GM19238 (cell line): ENCODE measurements around the gene KRTAP17-1.

Experiments
- DNase-seq: peaks from one replicate; pipeline ENCODE4 v3.0.0; 2011; ENCODE audit warnings: low spot score; ENCODE audit not compliant: insufficient read length

KRTAP17-1 gene

GRCh38 chr17:41333098-41333497 lies 17.6 kb upstream of the KRTAP17-1 start:
- no peak for DNase-seq

- no peak for DNase-seq
Measured at GRCh38 chr17:41332239-41332638, 16.7 kb upstream of the KRTAP17-1 start.

DNA sequence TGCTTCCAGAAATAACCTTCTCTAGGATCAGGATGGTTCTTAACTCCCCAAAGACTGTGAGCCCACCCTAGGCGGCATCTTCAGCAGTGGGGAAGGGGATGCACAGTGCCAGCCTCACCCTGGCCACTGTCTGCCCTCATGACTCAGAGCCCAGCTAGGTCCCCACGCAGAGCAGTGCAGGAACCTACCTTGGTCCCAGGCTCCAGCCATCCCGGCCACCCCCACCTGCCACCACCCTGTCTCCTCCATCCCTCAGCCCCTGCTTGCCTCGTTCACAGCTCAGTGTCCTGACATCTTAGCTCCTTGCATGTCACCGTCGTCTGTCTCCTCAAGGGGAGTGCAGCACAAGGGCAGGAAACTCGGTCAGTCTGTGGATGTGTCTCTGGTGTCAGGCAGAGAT lies 16.1 kb upstream of the KRTAP17-1 start:
- DNase-seq = no peak

- no peak for DNase-seq
Measured at GRCh38 chr17:41329279-41329948, 13.9 kb upstream of the KRTAP17-1 start.

DNA sequence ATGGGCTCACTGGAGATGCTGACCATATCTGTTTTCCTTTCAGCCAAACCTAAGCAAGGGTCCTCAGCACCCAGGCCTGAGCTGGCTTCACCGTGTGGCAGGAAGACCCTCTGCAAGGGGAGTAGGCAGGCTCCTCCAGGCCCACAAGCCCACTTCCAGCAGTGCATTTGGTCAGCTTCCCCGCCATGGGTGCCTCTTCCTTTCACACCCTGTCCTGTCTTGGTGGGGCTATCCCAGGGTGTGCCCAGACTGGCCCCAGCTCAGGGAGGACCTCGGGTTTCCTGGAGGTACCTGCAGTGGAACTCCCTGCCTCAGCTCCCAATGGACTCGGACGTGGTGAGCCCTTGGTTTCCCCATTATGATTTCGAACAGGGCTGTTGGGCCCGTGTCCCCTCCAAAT lies 12.7 kb upstream of the KRTAP17-1 start:
- no peak for DNase-seq

DNA sequence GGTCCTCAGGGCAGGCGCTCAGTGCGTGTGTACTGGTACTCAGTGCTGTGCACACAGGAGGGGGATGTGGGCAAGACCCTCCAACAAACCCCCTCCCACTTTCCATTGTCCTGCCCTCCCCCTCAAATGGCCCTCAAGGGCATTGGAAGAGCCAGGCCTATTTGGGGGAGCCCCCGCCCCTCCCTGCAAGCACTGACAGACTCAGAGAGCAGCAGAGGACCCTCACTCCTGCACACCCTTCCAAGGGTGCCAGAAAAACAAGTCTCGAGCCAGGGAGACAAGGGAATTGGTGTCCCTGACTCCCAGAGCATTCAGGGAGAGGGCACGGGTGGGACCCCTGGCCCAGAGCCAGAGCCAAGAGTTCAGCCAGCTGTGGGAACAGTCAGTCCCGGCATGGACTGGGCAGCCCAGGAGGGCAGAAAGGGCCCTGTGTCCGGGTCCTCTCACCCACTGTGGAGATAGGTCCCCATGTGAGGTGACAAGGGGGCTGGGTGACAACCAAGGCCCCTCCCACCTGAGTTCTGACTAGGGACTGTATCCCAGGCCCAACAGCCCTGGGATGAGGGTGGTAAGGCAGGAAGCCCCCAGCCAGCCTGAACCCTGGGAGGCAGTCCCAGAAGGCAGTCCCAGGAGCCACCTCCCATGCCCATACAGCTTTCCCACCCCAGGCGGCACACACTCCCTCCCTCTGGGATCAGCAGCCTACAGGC lies 12.1 kb upstream of the KRTAP17-1 start:
- DNase-seq = no peak

DNA sequence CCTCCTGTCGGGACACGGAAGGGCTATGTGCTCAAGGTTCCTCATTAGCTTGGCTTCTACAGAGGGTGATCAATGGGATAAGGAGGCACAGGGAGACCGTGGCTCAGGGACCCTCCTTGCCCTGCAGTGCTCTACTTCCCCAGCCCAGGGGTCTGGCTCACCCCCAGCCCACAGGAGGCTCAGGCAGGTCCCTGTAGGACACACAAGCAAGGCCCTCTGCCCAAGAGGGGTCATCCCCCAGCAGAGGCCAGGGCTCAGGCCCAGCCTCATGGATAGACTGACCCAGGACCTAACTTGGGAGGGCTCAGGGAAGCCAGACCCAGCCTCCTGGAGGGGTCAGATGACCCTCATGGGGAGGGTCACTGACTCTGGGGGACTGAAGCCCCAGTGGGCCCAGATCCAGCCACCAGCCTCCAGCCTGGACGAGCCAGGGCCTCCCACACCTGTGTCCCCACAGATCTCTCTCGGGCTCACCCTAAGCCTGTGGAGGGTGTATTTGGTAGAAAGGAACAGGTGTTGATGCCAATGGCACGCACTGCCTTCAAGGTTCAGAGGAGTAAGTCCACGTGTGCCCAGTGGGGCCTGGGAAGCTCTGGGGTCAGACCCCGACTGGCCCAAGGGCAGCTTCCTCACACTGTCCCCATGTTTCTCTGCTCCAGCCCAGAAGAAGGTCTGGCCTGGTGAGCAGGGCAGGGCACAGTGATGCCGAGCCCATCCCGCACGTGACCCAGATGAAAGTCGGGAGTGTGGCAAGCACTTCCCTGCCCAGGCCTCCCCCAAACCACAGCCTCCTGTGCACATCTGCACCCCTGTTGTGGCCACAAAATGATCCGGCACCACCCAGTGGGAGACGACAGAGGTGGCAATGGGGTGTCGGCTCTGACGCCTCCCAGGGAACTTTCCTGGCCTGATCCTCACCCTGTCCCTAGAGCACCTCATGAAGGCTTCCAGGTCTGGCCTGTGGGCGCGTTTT lies 10.9 kb upstream of the KRTAP17-1 start:
- DNase-seq = no peak

DNA sequence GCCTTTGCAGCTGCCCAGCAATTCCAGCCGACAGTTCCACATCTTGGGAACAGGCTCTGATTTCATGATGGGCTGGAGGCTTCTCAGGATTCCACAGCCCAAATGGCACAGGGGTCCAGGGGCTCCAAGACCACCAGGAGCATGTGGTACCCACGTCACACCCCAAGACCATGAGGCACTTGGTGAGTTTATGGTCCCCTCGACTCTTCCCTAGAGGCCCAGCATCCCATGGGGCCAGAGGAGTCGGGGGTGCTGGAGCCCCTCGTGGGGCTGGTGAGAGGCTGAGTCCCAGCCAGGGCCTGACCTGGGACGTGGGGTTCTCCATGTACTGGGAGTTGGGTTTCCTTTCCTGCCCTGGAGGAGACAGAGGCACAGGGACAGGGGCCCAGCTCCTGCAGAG lies 10.1 kb upstream of the KRTAP17-1 start:
- DNase-seq = no peak

GRCh38 chr17:41325126-41325525 lies 9.6 kb upstream of the KRTAP17-1 start:
- DNase-seq = no peak

GRCh38 chr17:41324180-41325075 lies 8.9 kb upstream of the KRTAP17-1 start:
- DNase-seq = no peak

DNA sequence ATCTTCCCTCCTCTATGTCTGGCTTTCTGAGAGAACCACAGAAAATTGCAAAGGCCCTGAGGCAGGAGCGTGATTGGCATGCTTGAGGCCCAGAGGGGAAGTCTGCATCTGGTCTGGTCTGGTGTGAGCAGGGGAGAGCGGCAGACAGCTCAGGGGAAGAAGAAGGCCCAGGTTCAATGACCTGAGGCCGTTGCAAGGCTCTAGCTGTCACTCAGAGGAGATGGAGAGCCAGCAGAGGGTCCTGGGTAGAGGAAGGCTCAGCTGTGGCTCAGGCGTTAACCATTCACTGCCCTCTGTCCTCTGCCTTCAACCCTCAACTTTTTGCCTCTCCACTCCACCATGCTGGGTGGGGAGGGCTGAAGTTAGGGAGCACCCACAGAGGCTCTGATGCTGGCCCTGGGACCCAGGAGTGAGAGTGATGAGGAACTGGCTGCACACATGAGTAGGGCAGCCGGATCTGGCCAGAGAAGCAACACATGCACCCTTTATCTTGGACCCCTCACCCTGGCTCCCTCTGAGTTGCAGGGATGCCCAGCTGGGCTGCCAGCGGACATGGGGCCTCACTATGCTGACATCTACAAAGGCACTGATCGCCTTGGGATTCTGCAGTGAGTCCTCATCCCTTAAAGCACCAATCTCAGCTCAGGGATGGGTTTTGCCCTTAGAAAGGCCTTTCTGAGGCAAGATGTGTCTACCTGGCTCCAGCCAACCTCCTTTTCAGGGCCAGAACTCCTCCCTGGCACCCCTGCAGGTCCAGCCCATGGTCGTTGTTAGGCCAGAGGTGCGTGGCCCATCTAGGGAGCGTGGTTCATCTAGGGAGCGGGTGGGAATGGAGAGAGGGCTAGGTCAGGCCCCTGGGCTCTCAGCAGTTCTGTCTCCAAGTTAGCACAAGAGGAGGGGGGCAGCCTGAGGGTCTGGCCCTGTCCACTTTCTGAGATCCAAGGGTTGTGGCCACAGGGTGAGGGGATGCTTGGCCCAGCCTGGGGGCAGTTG lies 7.7 kb upstream of the KRTAP17-1 start:
- DNase-seq = no peak

DNA sequence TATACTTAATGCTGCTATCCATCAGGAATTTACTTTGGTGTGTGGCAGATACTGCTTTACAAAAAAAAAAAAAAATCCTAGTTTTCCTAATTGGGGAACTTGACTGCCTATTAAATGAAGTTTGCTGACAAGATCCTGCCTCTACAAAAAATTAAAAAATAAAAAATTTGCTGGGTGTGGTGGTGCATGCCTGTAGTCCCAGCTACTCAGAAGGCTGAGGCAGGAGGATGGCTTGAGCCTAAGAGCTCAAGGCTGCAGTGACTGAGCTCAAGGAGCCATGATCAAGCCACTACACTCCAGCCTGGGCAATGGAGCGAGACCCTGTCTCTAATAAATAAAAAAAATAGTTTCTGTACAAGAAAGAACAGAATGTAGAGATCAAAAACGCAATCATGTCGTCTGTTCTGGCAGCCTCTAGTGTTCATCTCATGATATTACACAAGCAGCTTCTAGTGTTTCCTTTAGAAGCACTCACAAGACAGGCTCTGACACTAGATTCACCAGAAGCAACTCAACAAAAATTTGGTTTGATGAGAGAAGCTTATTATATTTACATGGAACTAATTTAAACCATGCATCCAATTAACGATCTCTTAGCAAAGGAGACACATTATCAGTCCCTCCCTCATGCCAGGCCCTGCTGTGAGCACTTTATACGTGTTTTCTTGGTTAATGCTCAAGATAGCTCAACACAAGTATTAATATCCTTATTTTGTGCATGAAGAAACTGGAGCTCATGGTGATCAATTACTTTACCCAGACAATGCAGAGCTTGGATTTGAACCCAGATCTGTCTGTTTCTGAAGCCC lies 6.8 kb upstream of the KRTAP17-1 start:
- no peak for DNase-seq

DNA sequence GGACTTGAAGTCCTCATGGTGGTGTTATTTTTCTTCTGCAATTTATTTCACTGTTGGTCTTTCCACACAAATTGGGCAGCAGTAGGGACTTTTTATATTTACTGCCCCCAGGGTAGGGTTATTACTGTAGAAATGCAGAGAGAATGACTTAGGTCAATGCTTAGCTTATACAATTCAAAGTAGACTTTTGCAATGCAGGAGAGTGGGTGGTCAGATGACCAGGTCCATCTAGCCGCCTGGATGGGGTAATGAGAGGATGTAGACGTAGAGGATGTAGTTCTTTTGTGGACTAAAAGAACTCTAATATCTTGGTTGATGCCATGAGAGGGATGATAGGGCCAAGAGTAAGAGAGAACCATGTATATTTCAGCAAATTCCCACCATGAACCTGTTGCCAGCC lies 2.7 kb upstream of the KRTAP17-1 start:
- DNase-seq = no peak

- no peak for DNase-seq
Measured at GRCh38 chr17:41315814-41316445, 420 bp upstream of the KRTAP17-1 start.

GRCh38 chr17:41311111-41311510 lies 4.4 kb downstream of the KRTAP17-1 start:
- DNase-seq = no peak

DNA sequence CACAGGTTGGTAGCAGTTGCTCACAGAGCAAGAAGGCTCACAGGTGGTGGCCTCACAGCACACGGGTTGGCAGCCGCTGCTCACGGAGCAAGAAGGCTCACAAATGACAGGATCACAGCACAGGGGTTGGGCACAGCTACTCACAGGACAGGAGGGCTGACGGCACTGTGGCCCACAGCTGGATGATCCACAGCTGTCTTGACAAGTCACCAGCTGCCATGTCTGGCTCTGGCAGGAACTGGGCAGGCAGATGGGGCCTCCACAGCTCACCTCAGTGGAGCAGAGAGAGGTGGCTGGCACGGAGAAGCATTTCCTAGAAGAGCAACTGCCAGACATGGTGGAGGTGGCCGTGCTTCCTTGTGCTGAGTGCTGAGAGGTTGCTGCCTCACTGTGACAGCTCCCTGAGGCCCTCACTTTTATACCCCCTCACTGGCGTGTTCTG lies 6.6 kb downstream of the KRTAP17-1 start, which contains the start of gene KRTAP16-1:
Gene KRTAP16-1, minus strand, starts transcription at position 392 of the 442 bp plus-strand sequence. Its CDS starts 56 bp downstream, at position 336.
- no peak for DNase-seq

DNA sequence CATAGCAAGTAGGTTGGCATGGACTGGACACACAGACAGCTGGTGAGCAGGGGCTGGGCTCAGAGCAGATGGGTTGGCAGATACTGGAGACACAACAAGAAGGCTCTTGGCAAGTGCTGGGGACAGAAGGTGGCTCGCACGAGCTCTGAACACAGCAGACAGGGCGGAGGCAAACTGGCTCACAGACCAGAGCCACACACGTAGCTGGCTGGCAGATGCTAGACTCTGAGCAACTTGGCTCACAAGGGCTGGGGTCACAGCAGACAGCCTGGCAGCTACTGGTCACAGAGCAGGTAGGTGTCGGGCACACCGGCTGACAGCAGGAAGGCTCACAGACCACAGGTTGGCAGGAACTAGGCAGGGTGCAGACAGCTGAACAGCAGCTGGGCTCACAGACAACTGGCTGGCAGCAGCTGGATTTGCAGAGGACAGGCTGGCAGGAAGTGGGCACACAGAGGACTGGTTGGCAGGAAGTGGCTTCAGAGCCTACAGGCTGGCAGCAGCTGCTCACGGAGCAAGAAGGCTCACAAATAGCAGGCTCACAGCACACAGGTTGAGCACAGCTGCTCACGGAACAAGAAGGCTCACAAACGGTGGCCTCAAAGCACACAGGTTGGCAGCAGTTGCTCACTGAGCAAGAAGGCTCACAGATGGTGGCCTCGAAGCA lies 7.1 kb downstream of the KRTAP17-1 start:
- no peak for DNase-seq

- DNase-seq = no peak
Measured at GRCh38 chr17:41307647-41308046, 7.9 kb downstream of the KRTAP17-1 start.
